Lung (tissue), 12 donors: ENCODE measurements around the gene MAPK7. TPM values are rescaled to one million over a fixed set of nuclear protein-coding genes. Genes with fewer than 3 reads are reported as not detected.

Experiments
- ATAC-seq: fragments of 200-7000 bp; cut with Tn5 transposase; one replicate; pipeline ENCODE4 v1.9.1; 2020; ENCODE audit warnings: moderate number of reproducible peaks; ENCODE audit not compliant: insufficient read depth, low FRiP score
- DNase-seq, 3 donors: peaks; one replicate each; pipeline ENCODE4 v3.0.0-alpha.2; 2013 to 2017
- H3K27ac ChIP-seq, 2 donors: one replicate each; pipeline ENCODE4 v1.5.1; 2013; ENCODE audit warnings: mild to moderate bottlenecking in 2 of 2, moderate library complexity in 2 of 2, control low read depth in 1 of 2, inconsistent platforms in 1 of 2, low read depth in 1 of 2, low read length in 1 of 2
- H3K27me3 ChIP-seq, 3 donors: one replicate each; pipeline ENCODE4 v1.5.1; 2013; ENCODE audit warnings: low read length in 2 of 3; ENCODE audit not compliant: control insufficient read depth in 3 of 3, insufficient read depth in 3 of 3
- H3K36me3 ChIP-seq, 4 donors: one replicate each; pipeline ENCODE4 v1.5.1; 2013; ENCODE audit warnings: low read length in 4 of 4, mild to moderate bottlenecking in 1 of 4, moderate library complexity in 1 of 4; ENCODE audit not compliant: control insufficient read depth in 4 of 4, insufficient read depth in 4 of 4
- H3K4me1 ChIP-seq, 5 donors: one replicate each; pipeline ENCODE4 v1.5.1; 2013; ENCODE audit warnings: low read length in 5 of 5, mild to moderate bottlenecking in 2 of 5, moderate library complexity in 1 of 5; ENCODE audit not compliant: control insufficient read depth in 5 of 5, insufficient read depth in 5 of 5
- H3K4me3 ChIP-seq: one replicate; pipeline ENCODE4 v1.5.1; 2013; ENCODE audit warnings: mild to moderate bottlenecking, control low read depth, moderate library complexity
- H3K9ac ChIP-seq, 2 donors: one replicate each; pipeline ENCODE4 v1.5.1; 2013; ENCODE audit warnings: low read length in 2 of 2, control low read depth in 1 of 2; ENCODE audit not compliant: insufficient read depth in 1 of 2
- H3K9me3 ChIP-seq, 4 donors: one replicate each; pipeline ENCODE4 v1.5.1; 2013; ENCODE audit warnings: low read length in 3 of 4, mild to moderate bottlenecking in 1 of 4, moderate library complexity in 1 of 4; ENCODE audit not compliant: control insufficient read depth in 4 of 4, insufficient read depth in 3 of 4
- WGBS, 2 donors: extraction: QIAGEN DNeasy Blood & Tissue Kit; methylation state at CpG; one replicate each; pipeline ENCODE4 v1.1.7; 2013; 5-methylcytosine and 5-hydroxymethylcytosine counted together
- polyA plus RNA-seq, 2 donors: library from polyadenylated mRNA; stranded (reverse); fragments of 200-250 nt; gene quantifications; one replicate each; pipeline ENCODE4 v1.2.1, GENCODE V29; 2013
- total RNA-seq, 2 donors: library from RNA; depleted of rRNA in 1 of 2; stranded (reverse); fragments of >200 nt in 1 of 2; gene quantifications; one replicate each; pipeline ENCODE4 v1.2.1, GENCODE V29; 2014 to 2021
- TF ChIP-seq, protein P1 (sequence below): IDR thresholded peaks from 2 replicates; pipeline ENCODE4 v1.5.1; 2012; ENCODE audit warnings: mild to moderate bottlenecking; ENCODE audit errors: control extremely low read depth, extremely low read depth
- donor health status: control.
- donor health status: control.
- donor health status: Bipolar disorder and iron deficiency.
- donor health status: healthy.
- donor health status: DM: yes; HTN: yes; CAD: no.

Gene MAPK7
- total and polyA plus RNA-seq, 4 donors, result 13.7 to 45.7 (median 22.8) TPM

DNA sequence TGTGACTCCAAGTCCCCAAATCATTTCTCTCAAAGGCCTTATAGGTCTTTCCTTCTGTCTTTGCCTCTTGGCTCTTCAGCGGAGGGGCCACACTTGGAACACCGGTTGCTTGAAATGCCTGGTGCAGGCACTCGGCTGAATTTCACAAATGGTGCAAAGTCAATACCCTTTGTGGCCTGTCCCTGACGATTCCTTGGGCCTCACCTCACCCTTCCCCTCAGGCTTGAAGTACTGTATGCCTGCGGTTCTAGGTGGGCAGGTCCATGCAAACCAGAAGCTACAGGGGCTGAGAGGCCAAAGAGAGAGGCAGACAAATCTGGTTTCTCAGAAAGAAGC, 11.7 kb upstream of the MAPK7 start:
- Histone ChIP-seq H3K9me3 (no peaks in the 10 kb centered on the region), H3K4me3 (no peak overlapping the region), H3K27ac (no peak overlapping the region), H3K9ac (no peak overlapping the region), H3K36me3 (no peaks in the 10 kb centered on the region), H3K4me1 (peaks cover 0 to 30% (median 12%) of the 10 kb centered on the region in 5 donors), H3K27me3 (no peaks in the 10 kb centered on the region)
- TF ChIP-seq, protein P1, sequence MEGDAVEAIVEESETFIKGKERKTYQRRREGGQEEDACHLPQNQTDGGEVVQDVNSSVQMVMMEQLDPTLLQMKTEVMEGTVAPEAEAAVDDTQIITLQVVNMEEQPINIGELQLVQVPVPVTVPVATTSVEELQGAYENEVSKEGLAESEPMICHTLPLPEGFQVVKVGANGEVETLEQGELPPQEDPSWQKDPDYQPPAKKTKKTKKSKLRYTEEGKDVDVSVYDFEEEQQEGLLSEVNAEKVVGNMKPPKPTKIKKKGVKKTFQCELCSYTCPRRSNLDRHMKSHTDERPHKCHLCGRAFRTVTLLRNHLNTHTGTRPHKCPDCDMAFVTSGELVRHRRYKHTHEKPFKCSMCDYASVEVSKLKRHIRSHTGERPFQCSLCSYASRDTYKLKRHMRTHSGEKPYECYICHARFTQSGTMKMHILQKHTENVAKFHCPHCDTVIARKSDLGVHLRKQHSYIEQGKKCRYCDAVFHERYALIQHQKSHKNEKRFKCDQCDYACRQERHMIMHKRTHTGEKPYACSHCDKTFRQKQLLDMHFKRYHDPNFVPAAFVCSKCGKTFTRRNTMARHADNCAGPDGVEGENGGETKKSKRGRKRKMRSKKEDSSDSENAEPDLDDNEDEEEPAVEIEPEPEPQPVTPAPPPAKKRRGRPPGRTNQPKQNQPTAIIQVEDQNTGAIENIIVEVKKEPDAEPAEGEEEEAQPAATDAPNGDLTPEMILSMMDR, result no peak
- ATAC-seq (no peak), DNase-seq (no peak)
- 87 to 93% methylated on average over 5 of the region's 5 CpGs for WGBS, 2 donors

DNA sequence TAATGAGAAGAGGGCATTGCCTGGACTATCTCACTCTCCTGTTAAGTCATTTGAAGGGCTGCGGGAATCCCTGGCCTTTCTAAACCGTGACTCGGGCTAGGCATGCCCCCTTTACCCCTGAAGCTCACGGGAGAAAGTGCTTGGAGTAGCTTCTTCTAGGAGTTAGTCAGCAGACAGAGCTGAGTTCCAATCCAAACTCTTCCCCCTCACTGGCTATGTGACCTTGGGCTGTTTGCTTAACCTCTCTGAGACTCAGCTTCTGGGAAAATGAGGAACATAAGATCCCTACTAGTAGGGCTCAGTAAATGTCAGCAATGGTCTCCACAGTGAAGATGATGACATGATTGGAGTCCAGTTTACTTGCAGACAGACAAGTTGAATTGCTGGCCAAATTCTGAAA, 10.1 kb upstream of the MAPK7 start:
- H3K36me3 ChIP-seq, result no peaks in the 10 kb centered on the region

DNA sequence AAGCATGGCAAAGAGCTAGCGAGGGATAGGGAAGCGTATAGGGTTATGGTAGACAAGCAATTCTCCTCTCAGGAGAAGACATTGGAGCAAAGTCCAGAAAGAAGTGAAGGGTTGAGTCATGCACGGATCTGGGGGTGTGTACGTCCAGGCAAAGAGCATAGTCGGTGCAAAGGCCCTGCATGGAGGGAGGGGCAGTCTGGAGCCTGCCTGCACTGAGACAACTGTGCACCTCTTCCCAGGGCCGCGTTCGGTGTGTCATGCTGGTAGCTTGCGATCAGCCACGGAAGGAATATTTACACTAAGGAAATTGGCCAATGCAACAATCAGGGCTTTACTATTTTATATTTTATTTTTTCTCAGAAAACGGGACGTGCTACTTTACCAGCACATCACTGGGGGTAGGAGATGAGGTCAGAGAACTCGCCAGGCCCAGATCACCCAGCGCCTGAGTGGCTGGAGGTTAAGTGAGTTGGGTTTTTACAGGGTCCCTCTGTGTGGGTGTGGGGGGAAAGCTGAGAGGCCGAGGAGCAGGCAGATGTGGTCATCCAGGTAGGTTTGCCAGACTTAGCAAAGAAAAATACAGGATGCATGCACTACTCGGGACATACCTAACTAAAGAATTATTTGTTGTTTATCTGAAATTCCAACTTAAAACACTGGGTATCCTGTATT, 9.1 kb upstream of the MAPK7 start:
- Histone ChIP-seq H3K9ac (no peak overlapping the region), H3K4me3 (no peak overlapping the region), H3K9me3 (no peaks in the 10 kb centered on the region), H3K36me3 (no peaks in the 10 kb centered on the region), H3K27ac (peak overlapping the region in 1 of 2 donors; percentile 32), H3K27me3 (no peaks in the 10 kb centered on the region), H3K4me1 (peaks cover 0 to 20% (median 4%) of the 10 kb centered on the region in 5 donors)
- DNase-seq, result no peak
- no peak for ATAC-seq
- TF ChIP-seq, protein P1, result no peak
- WGBS, 2 donors, result 88 to 91% methylated on average over 16 of the region's 16 CpGs

More for the DNA sequence above, 10.1 kb upstream of the MAPK7 start:
- Histone ChIP-seq H3K27me3 (no peaks in the 10 kb centered on the region), H3K27ac (no peak overlapping the region), H3K9me3 (no peaks in the 10 kb centered on the region), H3K4me3 (no peak overlapping the region), H3K4me1 (peaks cover 0 to 28% (median 12%) of the 10 kb centered on the region in 5 donors), H3K9ac (no peak overlapping the region)
- WGBS, 2 donors, result 85 to 92% methylated on average over 4 of the region's 4 CpGs
- ATAC-seq (no peak), DNase-seq (no peak)
- TF ChIP-seq, protein P1, result no peak
